ENCODE data around the gene ZNF672.
A peak's percentile ranks its signal among the peaks of the same experiment; 100 is the strongest.

DNA sequence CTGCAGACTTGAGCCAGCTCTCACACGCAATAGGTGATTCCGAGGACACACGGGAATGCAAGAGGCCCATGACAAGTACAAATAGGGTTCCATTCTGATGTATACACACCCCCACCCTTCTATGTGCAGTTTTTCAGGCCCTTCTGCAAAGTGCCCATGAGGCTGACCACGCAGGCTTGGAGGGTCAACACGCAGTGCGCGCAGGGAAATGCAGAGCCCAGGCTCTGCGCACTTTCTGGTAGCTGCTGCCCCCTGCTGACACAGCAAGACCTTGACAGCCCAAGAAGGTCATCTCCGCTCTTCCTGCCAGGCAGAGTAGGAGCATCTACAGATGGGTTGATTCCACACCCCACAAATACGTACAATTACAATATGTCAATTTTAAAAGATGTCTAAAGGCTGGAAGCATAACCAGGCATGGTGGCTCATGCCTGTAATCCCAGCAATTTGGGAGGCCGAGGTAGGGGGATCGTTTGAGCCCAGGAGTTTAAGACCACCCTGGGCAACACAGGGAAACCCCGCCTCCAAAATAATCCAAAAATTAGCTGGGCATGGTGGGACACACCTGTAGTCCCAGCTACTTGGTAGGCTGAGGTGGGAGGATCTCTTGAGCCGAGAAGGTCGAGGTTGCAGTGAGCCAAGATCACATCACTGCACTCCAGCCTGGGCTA is 30.8 kb upstream of the ZNF672 start:
- TF ChIP-seq POLR2A (IDR thresholded peaks at IDR 0.05): no peak
- TF ChIP-seq, protein P1, sequence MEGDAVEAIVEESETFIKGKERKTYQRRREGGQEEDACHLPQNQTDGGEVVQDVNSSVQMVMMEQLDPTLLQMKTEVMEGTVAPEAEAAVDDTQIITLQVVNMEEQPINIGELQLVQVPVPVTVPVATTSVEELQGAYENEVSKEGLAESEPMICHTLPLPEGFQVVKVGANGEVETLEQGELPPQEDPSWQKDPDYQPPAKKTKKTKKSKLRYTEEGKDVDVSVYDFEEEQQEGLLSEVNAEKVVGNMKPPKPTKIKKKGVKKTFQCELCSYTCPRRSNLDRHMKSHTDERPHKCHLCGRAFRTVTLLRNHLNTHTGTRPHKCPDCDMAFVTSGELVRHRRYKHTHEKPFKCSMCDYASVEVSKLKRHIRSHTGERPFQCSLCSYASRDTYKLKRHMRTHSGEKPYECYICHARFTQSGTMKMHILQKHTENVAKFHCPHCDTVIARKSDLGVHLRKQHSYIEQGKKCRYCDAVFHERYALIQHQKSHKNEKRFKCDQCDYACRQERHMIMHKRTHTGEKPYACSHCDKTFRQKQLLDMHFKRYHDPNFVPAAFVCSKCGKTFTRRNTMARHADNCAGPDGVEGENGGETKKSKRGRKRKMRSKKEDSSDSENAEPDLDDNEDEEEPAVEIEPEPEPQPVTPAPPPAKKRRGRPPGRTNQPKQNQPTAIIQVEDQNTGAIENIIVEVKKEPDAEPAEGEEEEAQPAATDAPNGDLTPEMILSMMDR (IDR thresholded peaks at IDR 0.05): peak; percentile 46 to 53 (median 48)

Measured in uterus (tissue), 2 donors.